HepG2 (cell line): ENCODE data around the gene TM4SF5. TPM values are rescaled to one million over a fixed set of nuclear protein-coding genes. Genes with fewer than 3 reads are reported as not detected.

Experiments used
- DMAP1 ChIP-seq: IDR thresholded peaks from 2 replicates; pipeline ENCODE4 v1.6.1; 2016
- E2F1 ChIP-seq: sonication (generic); formaldehyde crosslinking; IDR thresholded peaks from 2 replicates; pipeline ENCODE4 v1.5.0; 2020; ENCODE audit warnings: missing genetic modification reagents
- PBX2 ChIP-seq: IDR thresholded peaks from 2 replicates; pipeline ENCODE4 v1.6.1; 2016; ENCODE audit warnings: control low read depth
- POLR2A ChIP-seq, 2 experiments: IDR thresholded peaks; 2 replicates each; pipeline ENCODE4 v1.6.1; 2011; ENCODE audit warnings: low read depth in 2 of 2, low read length in 2 of 2, mild to moderate bottlenecking in 1 of 2, moderate library complexity in 1 of 2; ENCODE audit not compliant: insufficient read depth in 1 of 2
- RBAK ChIP-seq: sonication (generic); formaldehyde crosslinking; IDR thresholded peaks from 2 replicates; pipeline ENCODE4 v1.5.1; 2020; ENCODE audit warnings: mild to moderate bottlenecking, missing genetic modification reagents
- RERE ChIP-seq: IDR thresholded peaks from 2 replicates; pipeline ENCODE4 v1.6.1; 2016; ENCODE audit warnings: low read depth, missing genetic modification reagents, missing compliant biosample characterization
- RFX5 ChIP-seq: IDR thresholded peaks from 2 replicates; pipeline ENCODE4 v1.6.1; 2011; ENCODE audit warnings: low read depth, low read length, improper control_type of control experiment
- SRSF4 ChIP-seq: fragments of 200-400 bp; formaldehyde crosslinking; IDR thresholded peaks from one replicate; pipeline ENCODE4 v1.6.1; 2018; ENCODE audit warnings: mild to moderate bottlenecking, low read depth, low read length, moderate library complexity; ENCODE audit not compliant: poor library complexity, severe bottlenecking
- ZMYM2 ChIP-seq: sonication (generic); formaldehyde crosslinking; IDR thresholded peaks from 2 replicates; pipeline ENCODE4 v1.8.0; 2022; ENCODE audit warnings: mild to moderate bottlenecking, missing genetic modification reagents
- ZNF18 ChIP-seq: sonication (generic); formaldehyde crosslinking; IDR thresholded peaks from 2 replicates; pipeline ENCODE4 v1.8.0; 2022; ENCODE audit warnings: mild to moderate bottlenecking, missing genetic modification reagents; ENCODE audit not compliant: insufficient replicate concordance
- ZNF589 ChIP-seq: sonication (generic); formaldehyde crosslinking; conservative IDR thresholded peaks from 2 replicates; pipeline ENCODE4 v1.8.0; 2022; ENCODE audit warnings: mild to moderate bottlenecking, moderate library complexity, missing genetic modification reagents
- ZNF609 ChIP-seq: sonication (generic); formaldehyde crosslinking; IDR thresholded peaks from 2 replicates; pipeline ENCODE4 v1.4.0; 2020; ENCODE audit warnings: mild to moderate bottlenecking, missing genetic modification reagents, borderline replicate concordance
- ZNF678 ChIP-seq: sonication (generic); formaldehyde crosslinking; IDR thresholded peaks from 2 replicates; pipeline ENCODE4 v1.4.0; 2020; ENCODE audit warnings: mild to moderate bottlenecking, missing genetic modification reagents
- ZNF883 ChIP-seq: sonication (generic); formaldehyde crosslinking; IDR thresholded peaks from 2 replicates; pipeline ENCODE4 v1.5.1; 2020; ENCODE audit warnings: mild to moderate bottlenecking, missing genetic modification reagents; ENCODE audit errors: not compliant biosample characterization
- polyA plus RNA-seq, 8 experiments: library from polyadenylated mRNA; depleted of rRNA in 3 of 8; stranded (reverse) in 7 of 8; unstranded in 1 of 8; fragments of >200 nt; fragmentation: Illumina TruSeq in 4 of 8; extraction: Trizol in 4 of 8; gene quantifications; 2 replicates each; pipeline versions ENCODE4 v1.2.1 to v1.2.3, GENCODE V29; 2011 to 2016; ENCODE audit warnings: low read depth in 4 of 8, missing spikeins in 1 of 8, mixed read lengths in 1 of 8; ENCODE audit not compliant: insufficient read depth in 1 of 8
- total RNA-seq, 5 experiments: library from RNA; depleted of rRNA; stranded (reverse); fragments of >200 nt; fragmentation: Illumina TruSeq; extraction: Trizol; gene quantifications; 2 replicates each; pipeline ENCODE4 v1.2.3, GENCODE V29; 2016; ENCODE audit warnings: low read depth in 1 of 5

Gene TM4SF5
- total and polyA plus RNA-seq, 2 of the 13 experiments (the other 11 are each of a cell fraction or from before 2014, with no cell fraction given): 30.1 to 126 TPM

- TF ChIP-seq ZNF18 (CRISPR knock-in tag): no peak
- TF ChIP-seq POLR2A (IDR thresholded peaks at IDR 0.05; ENCODE audit: insufficient read depth in 1 of 2, low read depth in 2 of 2, low read length in 2 of 2): peak in 1 of 2 experiments; percentile 67; a peak in 3 of 4 replicates
- 0 out of 2 replicates have a peak, but pooled peaks have one; percentile 20 for TF ChIP-seq ZNF609
- no peak for TF ChIP-seq PBX2
- no peak for TF ChIP-seq RFX5
- TF ChIP-seq E2F1 (CRISPR knock-in tag): peak; percentile 60
- no peak for TF ChIP-seq SRSF4
- TF ChIP-seq ZNF678 (CRISPR knock-in tag): no peak
- peak; percentile 95 for TF ChIP-seq ZNF589 (CRISPR knock-in tag)
- peak; percentile 43; the same call in 1 of the 2 replicates for TF ChIP-seq DMAP1 (CRISPR knock-in tag)
- no peak for TF ChIP-seq RBAK (CRISPR knock-in tag)
- peak; percentile 76 for TF ChIP-seq ZNF883 (CRISPR knock-in tag)
- TF ChIP-seq RERE (CRISPR knock-in tag): no peak
- no peak for TF ChIP-seq ZMYM2 (CRISPR knock-in tag)
Measured at GRCh38 chr17:4789951-4790704, 18.4 kb downstream of the TM4SF5 start (continued).
